Stimulated activated naive B cell treated with anti-CD40 and anti-IgM and Interleukin-4, amounts not matched to agents 10 μg/mL and 1 μg/mL and 100 μg/mL, for 72 hours (primary cell): Measurements from ENCODE around the gene PLK3.
"Not testable (repeated sequence)": the region's sequence is repeated elsewhere in the genome, so short reads cannot be mapped to it uniquely, and the experiment has no call there.

ENCODE experiments used
- ATAC-seq, 2 donors: fragments of 150-1000 bp; cut with Tn5 transposase; replicated peaks; 2 replicates each; pipeline ENCODE4 v1.10.0; 2021; ENCODE audit warnings: moderate library complexity in 1 of 2
- DNase-seq: peaks from one replicate; pipeline ENCODE4 v3.0.0; 2021
- H3K27ac Mint-ChIP-seq: one replicate; pipeline ENCODE4 v1.8.0; 2022; ENCODE audit warnings: mild to moderate bottlenecking, mixed read lengths
- H3K27me3 Mint-ChIP-seq, 2 donors: one replicate each; pipeline ENCODE4 v1.8.0; 2022; ENCODE audit warnings: mixed read lengths in 2 of 2
- H3K36me3 Mint-ChIP-seq, 2 donors: one replicate each; pipeline ENCODE4 v1.8.0; 2022; ENCODE audit warnings: mixed read lengths in 2 of 2, mild to moderate bottlenecking in 1 of 2
- H3K4me1 Mint-ChIP-seq, 2 donors: one replicate each; pipeline ENCODE4 v1.8.0; 2022; ENCODE audit warnings: mixed read lengths in 2 of 2, mild to moderate bottlenecking in 1 of 2
- H3K4me3 Mint-ChIP-seq, 2 donors: one replicate each; pipeline ENCODE4 v1.8.0; 2022; ENCODE audit warnings: mild to moderate bottlenecking in 2 of 2, mixed read lengths in 2 of 2, moderate library complexity in 1 of 2
- H3K9me3 Mint-ChIP-seq, 2 donors: one replicate each; pipeline ENCODE4 v1.8.0; 2022; ENCODE audit warnings: mixed read lengths in 2 of 2, mild to moderate bottlenecking in 1 of 2

PLK3 gene

DNA sequence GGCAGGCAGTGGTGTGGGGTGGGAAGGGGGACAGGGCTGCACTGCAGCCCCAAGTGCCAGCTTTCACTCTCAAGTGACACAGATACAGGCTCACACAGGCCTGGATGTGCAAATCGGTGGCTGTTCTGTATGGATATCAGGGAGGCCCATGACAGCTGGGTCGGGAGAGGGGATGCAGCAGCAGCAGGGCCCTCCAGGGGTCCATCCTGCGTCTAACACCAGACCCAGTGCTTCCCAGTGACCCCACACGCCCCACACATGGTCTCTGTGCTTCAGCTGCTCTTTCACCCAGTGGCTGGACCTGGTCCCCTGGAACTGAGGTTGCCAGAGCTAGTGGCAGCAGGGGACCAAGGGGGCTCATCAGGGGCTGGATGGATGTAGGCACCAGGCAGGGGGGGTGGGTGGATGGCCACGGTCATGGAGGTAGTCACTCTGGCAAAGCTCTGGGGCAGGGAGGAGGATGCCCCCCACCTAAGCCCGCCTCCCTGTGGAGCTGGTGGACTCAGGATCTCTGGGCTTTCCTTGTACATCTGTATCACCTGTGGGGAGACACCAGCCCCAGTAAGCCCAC lies 22.0 kb downstream of the PLK3 start:
- Mint-ChIP-seq H3K4me3 (no peak overlapping the region), H3K27ac (no peak overlapping the region)
- no peak for ATAC-seq

GRCh38 chr1:44822981-44823451 lies 22.8 kb downstream of the PLK3 start:
- ATAC-seq (no peak), DNase-seq (no peak)
- Mint-ChIP-seq H3K27ac (no peak overlapping the region), H3K36me3 (peaks cover 2 to 5% of the 10 kb centered on the region in 2 donors), H3K9me3 (no peaks in the 10 kb centered on the region), H3K27me3 (peaks cover 0 to 6% of the 10 kb centered on the region in 2 donors), H3K4me1 (peaks cover 24 to 44% of the 10 kb centered on the region in 2 donors), H3K4me3 (no peak overlapping the region)

More for the DNA sequence above, 22.0 kb downstream of the PLK3 start:
- Mint-ChIP-seq H3K36me3 (peaks cover 2 to 6% of the 10 kb centered on the region in 2 donors), H3K27me3 (peaks cover 0 to 6% of the 10 kb centered on the region in 2 donors), H3K4me1 (peaks cover 29 to 47% of the 10 kb centered on the region in 2 donors), H3K9me3 (no peaks in the 10 kb centered on the region)
- DNase-seq, result no peak

- peaks cover 20 to 30% of the 10 kb centered on the region in 2 donors for H3K4me1 Mint-ChIP-seq
- not testable (repeated sequence) for DNase-seq, H3K4me3 Mint-ChIP-seq, ATAC-seq, H3K27me3 Mint-ChIP-seq, H3K27ac Mint-ChIP-seq, H3K36me3 Mint-ChIP-seq, H3K9me3 Mint-ChIP-seq
Measured at GRCh38 chr1:44824392-44824791, 24.2 kb downstream of the PLK3 start.

DNA sequence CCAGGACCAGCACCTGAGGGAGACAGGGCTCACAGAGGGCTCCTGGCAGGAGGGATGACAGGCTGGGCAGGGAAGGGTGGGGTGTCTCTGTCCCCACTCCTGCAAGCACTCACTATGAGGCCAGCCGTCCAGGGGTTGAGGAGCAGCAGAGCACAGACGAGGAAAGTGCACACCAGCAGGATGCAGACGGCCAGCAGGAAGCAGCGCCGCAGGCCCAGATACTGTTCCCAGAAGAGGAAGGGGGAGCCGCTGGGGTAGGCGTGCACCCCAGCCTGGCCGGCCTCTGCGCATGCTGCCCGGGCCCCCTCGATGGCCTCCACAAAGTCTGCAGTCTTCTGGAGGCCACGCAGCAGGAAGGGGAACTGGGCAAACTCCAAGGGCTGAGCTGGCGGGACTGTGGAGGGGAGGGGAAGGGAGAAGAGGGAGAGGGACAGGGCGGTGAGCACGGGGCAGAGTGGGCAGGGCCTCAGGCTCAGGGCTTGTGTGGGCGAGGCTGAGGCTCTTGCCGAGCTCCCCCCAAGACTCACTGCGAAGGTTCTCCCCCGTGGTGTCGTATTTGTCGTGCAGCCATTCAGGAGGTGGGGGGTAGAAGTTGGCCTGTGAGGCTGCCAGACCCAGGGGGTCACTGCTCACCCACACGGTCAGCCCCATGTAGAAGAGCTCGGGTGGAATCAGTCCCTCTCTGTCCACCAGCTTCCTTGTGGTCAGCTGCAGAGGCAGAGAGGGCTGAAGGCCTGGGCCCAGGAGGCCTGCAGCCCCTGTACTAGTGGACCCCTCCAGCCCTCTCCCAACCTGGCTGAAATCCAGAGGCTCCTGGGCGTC lies 26.4 kb downstream of the PLK3 start:
- DNase-seq, result no peak
- Mint-ChIP-seq H3K9me3 (no peaks in the 10 kb centered on the region), H3K4me1 (peaks cover 8 to 13% of the 10 kb centered on the region in 2 donors), H3K27ac (no peak overlapping the region), H3K27me3 (peaks cover 0 to 6% of the 10 kb centered on the region in 2 donors), H3K36me3 (no peaks in the 10 kb centered on the region), H3K4me3 (no peak overlapping the region)
- peak; percentile 39 to 45 for ATAC-seq

DNA sequence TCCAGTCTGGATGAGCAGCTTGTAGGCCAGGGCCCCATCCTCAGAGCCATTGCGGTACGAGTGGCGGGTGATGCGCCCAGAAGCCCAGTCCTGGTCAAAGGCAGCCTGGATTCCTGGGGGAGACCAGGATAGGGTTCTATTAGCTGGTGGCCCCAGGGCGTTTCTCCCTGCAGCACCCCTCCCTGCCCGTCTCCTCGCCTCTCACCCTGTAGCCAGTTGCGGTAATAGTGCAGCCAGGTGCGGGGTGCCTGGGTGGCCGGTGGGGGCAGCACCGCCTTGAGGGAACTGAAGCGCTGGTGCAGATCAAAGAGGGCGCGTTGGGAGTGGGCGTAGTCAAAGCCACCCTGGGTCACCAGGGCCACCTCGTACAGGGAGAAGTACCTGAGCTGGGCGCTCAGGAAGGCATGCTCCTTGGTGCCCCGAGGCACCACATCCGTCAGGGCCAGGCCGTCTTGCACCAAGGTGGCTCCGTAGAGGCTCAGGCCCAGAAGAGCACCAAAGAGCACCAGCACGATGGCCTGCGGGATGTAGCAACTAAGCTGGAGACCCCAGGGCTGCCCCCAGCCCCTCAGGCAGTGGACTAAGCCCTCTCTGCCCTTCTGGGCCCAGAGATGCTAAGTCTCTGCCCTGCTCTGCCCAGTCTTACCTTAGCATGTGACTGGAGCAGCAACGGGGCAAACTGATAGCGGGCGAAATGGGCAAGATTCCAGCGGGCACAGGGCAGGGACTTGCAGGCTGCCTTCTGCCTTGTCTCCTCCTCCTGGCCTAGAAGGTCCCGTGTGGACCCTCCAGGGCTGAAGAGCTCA lies 27.2 kb downstream of the PLK3 start:
- no peak overlapping the region for H3K27ac Mint-ChIP-seq
- H3K36me3 Mint-ChIP-seq, result no peaks in the 10 kb centered on the region
- no peak for DNase-seq
- H3K27me3 Mint-ChIP-seq, result peaks cover 0 to 6% of the 10 kb centered on the region in 2 donors
- H3K4me3 Mint-ChIP-seq, result no peak overlapping the region
- no peak for ATAC-seq
- H3K4me1 Mint-ChIP-seq, result peaks cover 11 to 12% of the 10 kb centered on the region in 2 donors
- no peaks in the 10 kb centered on the region for H3K9me3 Mint-ChIP-seq

DNA sequence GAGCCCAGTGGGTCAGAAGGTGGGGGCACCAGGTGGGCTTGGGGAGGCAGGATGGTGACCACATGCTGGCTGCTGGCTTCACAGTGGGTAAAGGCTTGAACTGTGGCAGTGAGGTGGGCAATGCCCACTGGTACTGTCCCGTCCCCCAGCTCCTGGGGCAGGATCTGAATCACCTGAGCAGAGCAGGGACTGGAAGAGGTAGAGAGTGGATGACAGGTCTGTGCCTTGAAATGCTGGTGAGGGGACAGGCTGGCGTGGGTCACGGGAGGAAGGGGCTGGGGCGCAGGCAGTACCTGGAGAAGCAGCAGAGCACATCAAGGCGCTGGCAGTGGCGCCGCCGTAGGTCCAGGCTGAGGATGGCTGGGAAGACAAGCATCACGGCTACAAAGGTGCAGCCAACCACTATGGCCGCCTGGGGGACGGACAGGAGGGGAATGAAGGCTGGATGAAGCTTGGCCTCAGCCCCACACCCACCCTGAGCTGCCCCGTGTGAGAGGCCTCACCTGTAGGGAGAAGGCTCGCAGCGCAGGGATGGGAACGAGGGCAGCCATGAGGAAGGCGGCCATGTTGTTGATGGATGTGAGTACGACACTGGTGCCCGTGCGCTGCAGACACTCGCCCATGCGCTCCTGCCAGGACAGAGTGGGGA lies 27.9 kb downstream of the PLK3 start:
- Mint-ChIP-seq H3K4me3 (no peak overlapping the region), H3K27me3 (peaks cover 0 to 6% of the 10 kb centered on the region in 2 donors), H3K4me1 (peaks cover 12% of the 10 kb centered on the region in 2 donors), H3K36me3 (no peaks in the 10 kb centered on the region), H3K27ac (no peak overlapping the region), H3K9me3 (no peaks in the 10 kb centered on the region)
- no peak for DNase-seq
- no peak for ATAC-seq

GRCh38 chr1:44828841-44829440 lies 28.8 kb downstream of the PLK3 start:
- H3K4me3 Mint-ChIP-seq, result no peak overlapping the region
- peaks cover 14 to 15% of the 10 kb centered on the region in 2 donors for H3K4me1 Mint-ChIP-seq
- no peak for DNase-seq
- peaks cover 0 to 6% of the 10 kb centered on the region in 2 donors for H3K27me3 Mint-ChIP-seq
- no peaks in the 10 kb centered on the region for H3K9me3 Mint-ChIP-seq
- ATAC-seq, result no peak
- H3K27ac Mint-ChIP-seq, result no peak overlapping the region
- H3K36me3 Mint-ChIP-seq, result no peaks in the 10 kb centered on the region

DNA sequence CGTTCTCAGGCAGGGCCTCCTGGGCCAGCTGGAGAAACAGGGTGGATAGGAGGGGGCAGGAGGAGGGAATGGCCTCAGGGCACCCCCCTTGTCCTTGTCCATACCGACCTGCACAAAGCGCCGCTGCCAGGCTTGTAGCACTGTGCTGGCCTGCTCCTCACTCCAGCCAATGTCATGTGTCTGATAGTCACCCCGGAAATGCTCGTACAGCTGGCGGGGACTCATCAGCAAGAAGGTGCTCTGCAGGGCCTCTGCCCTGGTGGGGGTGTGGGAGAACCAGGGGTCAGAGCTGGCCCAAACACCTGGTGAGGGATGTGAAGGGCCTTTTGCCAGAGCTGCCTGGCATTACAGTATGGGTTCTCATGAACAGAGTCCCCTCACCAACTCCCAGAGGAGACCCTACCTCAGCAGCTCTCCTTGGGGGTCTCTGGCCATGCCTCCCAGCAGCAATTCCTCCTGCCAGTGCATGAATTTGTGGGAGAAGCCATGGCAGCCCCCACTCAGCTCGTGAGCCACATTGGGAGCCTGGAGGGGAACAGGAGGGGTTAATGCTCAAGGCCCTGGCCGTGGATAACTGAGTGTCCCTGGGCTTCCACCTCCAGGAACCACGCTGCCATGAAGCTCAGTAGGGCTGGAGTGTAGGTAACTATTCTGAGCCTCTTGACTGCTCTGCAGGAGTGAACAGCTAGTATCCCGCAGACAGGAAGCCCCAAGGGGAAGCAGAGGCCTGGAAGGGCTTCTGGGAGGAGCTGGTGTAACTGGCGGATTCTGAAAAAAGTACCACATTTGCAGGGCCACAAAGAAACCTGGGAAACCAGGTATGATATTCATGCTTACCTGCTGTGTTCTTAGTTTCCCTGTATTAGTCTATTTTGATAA lies 29.6 kb downstream of the PLK3 start:
- DNase-seq (no peak), ATAC-seq (no peak)
- Mint-ChIP-seq H3K27ac (no peak overlapping the region), H3K4me3 (no peak overlapping the region), H3K27me3 (peaks cover 0 to 6% of the 10 kb centered on the region in 2 donors), H3K36me3 (no peaks in the 10 kb centered on the region), H3K9me3 (no peaks in the 10 kb centered on the region), H3K4me1 (peaks cover 17 to 22% of the 10 kb centered on the region in 2 donors)

DNA sequence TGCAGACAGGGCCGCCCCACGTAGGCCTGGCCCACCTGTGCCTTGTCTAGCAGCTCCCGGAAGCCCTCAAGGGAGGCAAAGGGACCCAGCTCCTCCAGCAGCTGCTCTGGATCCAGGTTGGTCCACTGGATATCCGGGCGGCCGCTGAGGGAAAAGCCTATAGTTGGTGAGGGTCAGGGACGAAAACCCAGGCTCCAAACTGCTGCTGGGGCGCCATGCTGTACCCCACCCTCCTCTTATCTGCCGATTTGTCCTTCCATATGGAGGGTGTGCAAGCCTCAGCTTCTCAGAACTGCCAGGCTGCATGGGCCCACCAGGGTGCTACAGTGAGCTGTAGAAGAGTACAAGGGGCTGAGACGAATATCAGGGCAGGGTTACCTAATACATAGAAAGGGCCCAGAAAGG lies 30.7 kb downstream of the PLK3 start:
- Mint-ChIP-seq H3K27ac (no peak overlapping the region), H3K4me3 (no peak overlapping the region), H3K27me3 (peaks cover 0 to 6% of the 10 kb centered on the region in 2 donors), H3K9me3 (no peaks in the 10 kb centered on the region), H3K36me3 (no peaks in the 10 kb centered on the region), H3K4me1 (peaks cover 22 to 27% of the 10 kb centered on the region in 2 donors)
- no peak for DNase-seq
- peak in 1 of 2 donors; percentile 14 for ATAC-seq

DNA sequence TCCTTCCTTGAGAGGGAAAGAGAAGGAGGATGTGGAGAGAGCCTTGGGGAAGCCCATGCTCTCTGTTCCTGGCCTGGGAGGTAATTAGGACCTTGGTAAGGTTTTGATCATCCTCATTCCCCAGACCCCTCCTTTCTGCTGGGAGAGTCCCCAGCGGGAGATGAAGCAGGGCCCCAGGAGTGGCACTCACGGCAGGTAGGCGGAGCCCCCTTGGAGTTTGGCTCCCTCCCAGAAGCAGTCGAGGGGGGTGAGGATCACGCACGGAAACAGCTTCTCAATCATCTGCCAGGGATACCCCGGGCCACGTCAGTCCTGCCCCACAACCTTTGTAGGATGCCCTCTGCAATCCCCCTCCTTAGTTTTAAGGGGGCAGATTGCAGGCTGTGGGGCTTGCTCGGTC lies 31.3 kb downstream of the PLK3 start:
- H3K27me3 Mint-ChIP-seq, result no peaks in the 10 kb centered on the region
- ATAC-seq, result no peak
- H3K4me3 Mint-ChIP-seq, result no peak overlapping the region
- no peaks in the 10 kb centered on the region for H3K9me3 Mint-ChIP-seq
- DNase-seq, result no peak
- no peaks in the 10 kb centered on the region for H3K36me3 Mint-ChIP-seq
- peaks cover 20 to 27% of the 10 kb centered on the region in 2 donors for H3K4me1 Mint-ChIP-seq
- H3K27ac Mint-ChIP-seq, result no peak overlapping the region

GRCh38 chr1:44832056-44832705 lies 32.0 kb downstream of the PLK3 start:
- DNase-seq (no peak), ATAC-seq (no peak)
- no peak overlapping the region for H3K27ac Mint-ChIP-seq
- H3K36me3 Mint-ChIP-seq, result no peaks in the 10 kb centered on the region
- no peaks in the 10 kb centered on the region for H3K27me3 Mint-ChIP-seq
- no peak overlapping the region for H3K4me3 Mint-ChIP-seq
- peaks cover 21 to 25% of the 10 kb centered on the region in 2 donors for H3K4me1 Mint-ChIP-seq
- H3K9me3 Mint-ChIP-seq, result no peaks in the 10 kb centered on the region

DNA sequence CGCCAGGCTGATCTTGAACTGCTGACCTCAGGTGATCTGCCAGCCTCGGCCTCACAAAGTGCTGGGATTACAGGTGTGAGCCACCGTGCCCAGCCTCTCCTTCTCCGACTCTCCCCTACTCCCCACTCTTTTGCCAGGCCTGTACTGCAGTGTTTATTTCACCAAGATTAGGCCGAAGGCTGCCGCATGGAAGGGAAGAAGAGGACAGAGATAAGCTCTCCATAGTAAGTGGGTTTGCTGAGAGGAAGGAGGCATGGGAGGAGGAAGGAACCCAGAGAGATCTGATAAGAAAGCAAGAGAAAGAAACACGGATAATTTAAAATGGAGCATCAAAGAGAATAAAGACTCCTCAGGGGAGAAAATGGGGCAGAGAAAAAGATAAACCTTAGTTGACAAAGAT lies 34.2 kb downstream of the PLK3 start:
- Mint-ChIP-seq H3K36me3 (no peaks in the 10 kb centered on the region), H3K27ac (peak overlapping the region; percentile 10), H3K4me3 (no peak overlapping the region), H3K4me1 (peaks cover 21 to 25% of the 10 kb centered on the region in 2 donors), H3K27me3 (peaks cover 0 to 1% of the 10 kb centered on the region in 2 donors), H3K9me3 (no peaks in the 10 kb centered on the region)
- no peak for ATAC-seq
- DNase-seq, result no peak
